HG03571 (cell line): ENCODE data around the gene CCDC185.
"Not testable (repeated sequence)": the region's sequence is repeated elsewhere in the genome, so short reads cannot be mapped to it uniquely, and the experiment has no call there.

Experiments used
- ATAC-seq: cut with Tn5 transposase; IDR thresholded peaks from one replicate; pipeline ENCODE4 v1.9.1; 2021; ENCODE audit not compliant: unreplicated experiment

CCDC185 gene

DNA sequence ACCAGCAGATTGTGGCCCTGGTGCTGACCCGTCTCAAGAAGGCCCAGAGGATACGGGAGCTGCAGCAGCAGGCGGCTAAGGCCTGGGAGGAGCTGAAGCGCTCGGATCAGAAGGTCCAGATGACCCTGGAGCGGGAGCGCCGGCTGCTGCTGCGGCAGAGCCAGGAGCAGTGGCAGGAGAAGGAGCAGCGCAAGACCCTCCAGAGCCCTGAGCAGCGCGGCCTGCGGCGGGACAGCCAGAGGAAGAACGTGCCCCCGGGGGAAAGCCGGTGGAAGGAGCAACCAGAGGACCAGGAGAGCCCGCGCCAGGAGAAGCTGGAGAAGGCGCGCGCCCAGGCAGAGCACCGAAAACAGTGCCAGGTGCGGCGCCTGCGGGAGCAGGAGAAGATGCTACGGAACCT, 1.0 kb downstream of the CCDC185 start:
- no peak for ATAC-seq

DNA sequence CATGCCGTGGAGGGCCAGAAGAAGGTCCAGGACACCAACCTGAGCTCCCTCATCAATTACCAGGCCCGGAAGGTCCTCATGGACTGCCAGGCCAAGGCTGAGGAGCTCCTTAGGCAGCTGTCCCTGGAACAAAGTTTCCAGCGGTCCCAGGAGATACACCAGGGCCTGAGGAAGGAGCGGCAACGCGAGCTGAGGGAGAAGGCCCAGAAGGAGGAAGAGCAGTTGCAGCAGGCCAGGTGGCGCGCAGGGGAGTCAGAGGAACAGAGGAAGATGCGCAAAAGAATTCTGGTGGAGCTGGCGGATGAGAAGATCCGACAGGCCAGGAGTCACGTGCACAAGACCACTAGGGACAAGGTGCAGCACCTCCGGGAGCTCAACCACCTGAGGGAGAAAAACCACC, 1.5 kb downstream of the CCDC185 start:
- no peak for ATAC-seq

DNA sequence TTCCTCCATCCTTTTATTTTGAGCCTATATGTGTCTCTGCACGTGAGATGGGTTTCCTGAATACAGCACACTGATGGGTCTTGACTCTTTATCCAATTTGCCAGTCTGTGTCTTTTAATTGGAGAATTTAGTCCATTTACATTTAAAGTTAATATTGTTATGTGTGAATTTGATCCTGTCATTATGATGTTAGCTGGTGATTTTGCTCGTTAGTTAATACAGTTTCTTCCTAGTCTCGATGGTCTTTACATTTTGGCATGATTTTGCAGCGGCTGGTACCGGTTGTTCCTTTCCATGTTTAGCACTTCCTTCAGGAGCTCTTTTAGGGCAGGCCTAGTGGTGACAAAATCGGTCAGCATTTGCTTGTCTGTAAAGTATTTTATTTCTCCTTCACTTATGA, 6.2 kb downstream of the CCDC185 start:
- not testable (repeated sequence) for ATAC-seq

DNA sequence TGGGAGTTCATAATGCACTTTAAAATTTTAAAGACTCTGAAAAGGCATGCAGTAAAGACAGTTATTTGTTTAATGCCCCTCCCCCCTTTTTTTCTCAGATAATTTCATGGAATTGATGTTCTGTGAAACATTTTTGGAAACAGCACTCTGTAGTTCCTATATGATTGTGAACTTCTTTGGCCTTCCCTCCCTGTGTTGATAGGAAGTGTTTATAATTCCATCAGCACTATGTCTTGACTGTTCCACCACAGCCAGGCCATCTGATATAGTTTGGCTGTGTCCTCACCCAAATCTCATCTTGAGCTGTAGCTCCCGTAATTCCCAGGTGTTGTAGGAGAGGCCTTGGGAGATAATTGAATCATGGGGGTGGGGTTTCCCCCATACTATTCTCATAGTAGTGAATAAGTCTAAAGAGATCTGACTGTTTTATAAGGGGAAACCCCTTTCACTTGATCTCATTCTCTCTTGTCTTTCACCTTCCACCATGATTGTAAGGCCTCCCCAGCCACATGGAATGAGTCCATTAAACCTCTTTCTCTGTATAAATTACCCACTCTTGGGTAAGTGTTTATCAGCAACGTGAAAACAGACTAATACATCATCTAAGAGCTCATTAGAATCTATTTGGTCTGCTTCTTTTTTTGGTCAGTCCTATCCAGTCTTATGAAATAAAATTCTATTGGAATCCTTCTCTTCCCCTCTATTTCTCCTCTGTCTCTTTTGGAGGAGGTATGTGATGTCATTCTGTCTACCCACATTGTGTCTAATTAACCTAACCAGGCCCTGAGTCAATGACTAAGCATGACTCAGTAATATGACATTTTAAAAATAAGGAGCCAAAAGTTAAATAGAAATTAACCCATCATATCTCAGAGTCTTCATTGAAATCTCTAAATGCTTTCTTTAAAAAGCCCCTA, 8.9 kb downstream of the CCDC185 start:
- ATAC-seq, result no peak

DNA sequence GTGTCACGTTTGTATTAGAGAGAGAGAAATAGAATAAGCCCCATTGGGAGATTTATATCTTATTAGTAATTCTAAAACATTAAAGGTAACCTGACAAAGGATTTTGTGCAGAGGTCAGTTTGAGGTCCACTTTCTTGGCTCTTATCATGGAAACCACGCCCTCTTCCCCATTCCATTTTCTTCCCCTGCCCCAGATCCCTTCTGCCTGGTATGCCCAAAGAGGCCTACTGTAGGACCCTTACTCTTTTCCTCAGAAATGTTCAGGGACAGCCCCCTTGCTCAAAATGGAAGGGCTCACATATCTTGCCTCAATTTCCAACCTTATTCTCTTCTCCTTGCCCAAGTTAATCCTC, 9.6 kb downstream of the CCDC185 start:
- ATAC-seq, result no peak

DNA sequence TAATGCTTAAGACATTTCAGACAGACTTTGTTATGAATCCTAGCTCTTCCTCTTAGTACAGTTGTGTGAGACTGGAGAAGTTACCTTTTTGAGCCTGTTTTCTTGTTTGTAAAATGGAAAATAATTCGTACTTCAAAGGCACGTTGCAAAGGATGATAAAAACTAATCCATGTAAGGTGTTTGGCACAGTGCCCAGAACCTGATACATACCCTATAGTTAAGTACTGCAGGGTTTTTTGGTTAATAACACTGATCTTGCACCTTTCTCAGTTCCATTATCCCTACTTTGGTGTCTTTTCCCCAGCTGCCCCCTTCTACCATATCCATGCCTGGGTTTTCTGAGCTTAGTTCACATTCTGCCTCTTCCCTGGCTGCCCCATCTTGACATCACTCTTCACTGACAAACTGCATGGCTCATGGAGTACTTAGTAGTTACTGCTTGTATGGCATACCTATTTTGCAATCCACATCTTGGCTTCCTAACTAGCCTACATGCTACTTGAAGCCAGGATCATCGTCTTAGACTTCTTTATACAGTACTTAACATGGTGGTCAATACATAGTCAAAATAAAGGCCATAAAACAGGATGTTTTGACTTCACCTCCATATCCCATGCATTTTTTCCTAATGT, 10.1 kb downstream of the CCDC185 start:
- ATAC-seq, result no peak

DNA sequence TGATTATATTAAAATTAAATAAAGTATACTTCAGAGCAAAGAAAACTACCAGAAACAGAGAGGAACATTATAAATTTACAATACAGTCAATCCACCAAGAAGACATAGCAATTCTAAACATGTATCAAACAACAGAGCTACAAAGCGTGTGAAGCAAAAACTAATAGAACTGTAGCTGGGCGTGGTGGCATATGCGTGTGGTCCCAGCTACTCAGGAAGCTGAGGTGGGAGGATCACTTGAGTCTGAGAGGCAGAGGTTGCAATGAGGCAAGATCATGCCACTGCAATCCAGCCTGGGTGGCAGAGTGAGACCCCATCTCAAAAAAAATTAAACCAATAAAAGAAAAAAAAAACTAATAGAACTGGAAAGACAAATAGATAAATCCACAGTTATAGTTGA, 12.3 kb downstream of the CCDC185 start:
- no peak for ATAC-seq

DNA sequence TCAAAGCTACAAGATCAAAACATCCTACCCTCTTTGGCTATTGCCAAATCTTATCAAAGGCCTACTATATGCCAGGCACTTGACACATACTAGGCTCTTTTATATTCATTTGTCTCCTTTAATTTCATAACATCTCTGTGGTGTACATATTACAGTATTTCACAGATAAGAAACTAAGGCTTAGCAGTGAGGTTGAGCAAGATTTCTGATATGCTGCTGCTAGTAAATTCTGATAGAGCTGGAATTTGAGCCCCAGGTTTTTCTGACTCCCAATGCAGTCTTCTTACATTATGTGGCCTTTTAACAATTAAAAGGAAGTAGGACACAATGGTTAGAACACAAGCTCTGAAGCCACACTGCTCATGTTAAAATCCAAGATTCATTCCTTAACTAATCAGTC, 16.8 kb downstream of the CCDC185 start:
- ATAC-seq, result no peak

DNA sequence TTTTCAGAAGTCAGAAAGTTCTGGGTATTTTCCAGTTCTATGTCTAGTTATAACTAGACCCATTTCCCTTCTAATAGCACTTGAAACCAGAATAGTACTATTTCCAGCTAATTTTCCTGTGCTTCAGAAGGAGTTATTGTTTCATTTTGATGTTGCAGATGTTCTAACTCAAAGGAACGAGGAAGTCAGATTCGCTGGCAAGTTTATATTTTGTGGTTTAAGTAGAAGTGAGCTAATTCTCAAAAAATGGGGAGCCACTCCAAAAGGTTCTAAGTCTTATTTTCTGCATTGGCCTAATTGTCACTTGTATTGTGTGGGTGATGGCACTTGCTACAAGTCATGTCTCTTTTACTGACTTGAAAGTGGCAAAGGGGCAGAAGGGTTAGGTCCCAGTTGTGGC, 18.1 kb downstream of the CCDC185 start:
- ATAC-seq, result no peak

DNA sequence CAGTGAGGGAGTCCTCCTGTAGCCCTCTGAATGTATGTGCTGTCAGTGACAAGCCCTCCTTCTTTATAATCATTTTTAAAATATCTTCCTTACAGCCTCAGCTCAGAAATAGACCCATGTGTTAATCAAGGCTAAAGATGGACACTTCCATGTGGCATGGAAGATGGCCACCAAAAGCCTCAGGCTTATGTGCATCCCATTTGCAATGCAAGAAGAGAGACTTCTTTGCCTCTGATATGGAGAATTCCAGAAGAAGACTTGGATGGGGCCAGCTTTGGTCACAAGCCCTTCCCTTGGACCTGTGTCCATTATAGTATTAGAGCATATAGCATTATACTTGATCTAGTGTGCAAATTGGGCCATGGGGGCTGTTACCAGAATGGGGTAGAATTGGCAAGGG, 18.5 kb downstream of the CCDC185 start:
- no peak for ATAC-seq

DNA sequence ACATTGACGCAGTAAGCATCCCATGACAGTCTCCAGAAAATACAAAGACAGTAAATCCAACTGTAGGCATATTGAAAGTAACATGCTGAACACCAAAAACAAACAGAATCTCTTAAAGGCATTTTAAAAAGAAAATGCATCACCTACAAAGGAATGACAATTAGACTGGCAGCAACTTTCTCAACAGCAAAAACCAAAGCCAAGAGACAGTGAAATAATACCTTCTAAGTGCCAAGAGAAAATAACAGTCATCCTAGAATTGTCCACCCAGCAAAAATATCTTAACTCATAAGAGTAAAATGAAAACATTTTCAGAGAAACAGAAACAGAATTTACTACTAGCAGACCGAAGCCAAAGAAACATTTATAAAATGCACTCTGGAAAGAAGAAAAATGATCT, 20.0 kb downstream of the CCDC185 start:
- ATAC-seq, result no peak

DNA sequence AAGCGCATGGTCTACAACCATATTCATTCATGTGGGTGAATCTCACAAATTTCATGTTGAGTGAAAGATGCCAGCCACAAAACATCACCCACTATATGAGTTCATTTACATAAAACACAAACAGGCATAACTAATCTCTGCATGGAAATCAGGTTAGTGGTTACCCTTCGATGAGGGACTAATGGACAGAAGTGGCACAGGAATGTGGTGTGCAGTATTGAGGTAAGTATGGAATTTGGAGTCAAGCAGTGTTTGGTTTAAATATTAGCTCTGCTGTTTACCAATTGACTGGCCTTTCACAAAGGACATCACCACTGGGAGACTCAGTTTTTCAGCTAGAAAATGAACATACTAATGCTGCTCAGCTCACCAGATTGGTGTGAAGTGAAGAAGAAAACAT, 24.2 kb downstream of the CCDC185 start:
- no peak for ATAC-seq

DNA sequence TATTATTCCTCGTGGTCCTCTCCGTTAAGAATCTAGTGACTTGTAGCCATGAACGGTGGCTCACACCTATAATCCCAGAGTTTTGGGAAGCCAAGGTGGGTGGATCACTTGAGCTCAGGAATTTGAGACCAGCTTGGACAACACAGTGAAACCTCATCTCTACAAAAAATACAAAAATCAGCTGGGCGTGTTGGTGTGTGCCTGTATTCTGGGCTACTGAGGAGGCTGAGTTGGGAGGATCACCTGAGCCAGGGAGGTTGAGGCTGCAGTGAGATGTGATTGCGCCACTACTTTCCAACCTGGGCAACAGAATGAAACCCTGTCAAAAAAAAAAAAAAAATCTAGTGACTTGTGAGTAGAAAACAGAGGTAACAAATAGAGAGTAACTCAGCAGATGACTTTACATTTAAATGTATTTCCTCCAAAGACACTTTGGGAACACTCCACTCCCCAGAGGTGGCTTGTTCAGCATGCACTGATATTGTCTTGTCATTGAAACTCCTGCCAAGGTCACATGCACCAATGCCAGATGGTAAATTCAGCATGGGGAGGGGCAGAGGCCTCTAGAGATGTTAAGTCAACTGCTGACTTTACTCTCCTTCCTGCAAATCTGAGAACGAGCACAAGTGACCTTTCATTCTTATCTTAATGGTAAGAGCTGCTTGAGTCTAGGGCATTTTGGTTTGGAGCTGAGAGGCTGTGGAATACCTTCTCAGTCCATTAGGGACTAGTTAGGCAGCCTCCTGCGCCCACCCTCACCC, 24.9 kb downstream of the CCDC185 start:
- no peak for ATAC-seq

DNA sequence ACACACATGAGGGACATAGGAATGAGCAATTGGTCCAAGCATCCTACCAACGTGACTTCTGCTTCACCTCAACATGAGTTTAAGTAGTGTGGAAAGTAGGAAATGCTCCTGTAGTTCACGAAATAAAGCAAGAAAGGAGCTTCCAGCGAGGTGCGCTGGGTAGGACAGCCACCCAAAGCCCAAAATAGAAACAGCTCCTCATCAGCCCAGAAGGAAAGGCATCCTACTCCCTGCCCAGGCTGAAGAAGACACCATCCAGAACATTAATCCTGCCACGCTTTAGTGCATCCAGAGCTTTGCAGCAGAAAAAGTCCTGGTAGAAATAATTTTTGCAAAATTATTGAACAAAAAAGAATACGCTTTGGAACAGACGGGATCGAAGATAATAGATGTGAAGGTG, 25.9 kb downstream of the CCDC185 start:
- ATAC-seq, result no peak

DNA sequence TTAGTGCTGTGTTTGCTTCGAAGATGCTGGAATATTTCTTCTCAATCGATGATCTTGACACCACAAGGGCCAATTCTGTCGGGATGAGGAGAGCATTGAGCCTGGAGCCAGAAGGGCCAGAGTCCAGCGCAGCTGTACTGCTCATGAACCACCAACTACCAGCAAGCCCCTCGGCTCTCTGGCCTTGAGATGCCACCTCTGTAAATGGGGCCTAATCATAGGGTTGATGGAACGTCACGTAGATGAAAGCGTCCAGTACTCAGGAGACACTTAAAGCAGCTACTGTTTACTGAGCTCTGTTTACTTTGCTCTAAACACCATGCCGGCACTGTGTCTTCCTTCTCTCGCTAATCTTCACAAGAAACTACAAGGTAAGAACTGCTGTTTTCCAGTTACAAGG, 26.3 kb downstream of the CCDC185 start:
- no peak for ATAC-seq

DNA sequence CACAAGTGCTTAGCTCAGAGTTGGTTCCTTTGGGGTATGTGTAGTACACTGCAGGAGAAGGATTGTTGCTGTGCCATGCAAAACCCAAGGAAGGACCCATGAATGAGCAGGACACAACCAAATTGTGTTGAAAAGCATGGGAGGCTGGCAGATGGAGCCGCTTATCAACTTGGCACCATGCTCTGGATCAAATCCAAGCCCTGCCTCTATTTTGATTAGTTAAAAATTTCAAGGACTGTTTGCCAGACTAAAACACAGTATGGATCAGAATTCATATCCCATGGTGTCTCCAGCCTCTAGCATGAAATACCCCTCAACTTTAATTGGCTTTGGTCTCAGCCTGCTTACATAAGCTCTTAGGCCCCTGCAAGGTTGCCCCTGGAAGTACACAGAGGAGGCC, 27.8 kb downstream of the CCDC185 start:
- ATAC-seq, result no peak

DNA sequence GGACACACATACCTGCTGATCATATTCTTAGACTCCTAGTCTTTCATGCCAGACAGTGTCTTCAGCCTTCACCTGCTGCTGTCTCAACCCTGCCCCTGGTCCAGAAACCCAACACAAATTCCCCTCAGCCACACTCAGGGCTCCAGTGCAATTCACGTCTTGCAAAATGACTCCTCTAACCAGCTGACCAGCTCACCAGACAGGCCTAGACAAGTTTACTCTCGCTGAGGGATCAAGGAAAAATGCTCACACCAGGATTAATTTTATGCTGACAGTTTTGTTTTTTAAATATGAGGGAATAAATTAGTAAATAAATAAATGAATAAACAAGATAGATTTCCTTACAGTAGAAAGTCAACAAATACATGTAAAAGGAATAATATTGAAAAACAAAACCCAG, 28.5 kb downstream of the CCDC185 start:
- ATAC-seq, result no peak

DNA sequence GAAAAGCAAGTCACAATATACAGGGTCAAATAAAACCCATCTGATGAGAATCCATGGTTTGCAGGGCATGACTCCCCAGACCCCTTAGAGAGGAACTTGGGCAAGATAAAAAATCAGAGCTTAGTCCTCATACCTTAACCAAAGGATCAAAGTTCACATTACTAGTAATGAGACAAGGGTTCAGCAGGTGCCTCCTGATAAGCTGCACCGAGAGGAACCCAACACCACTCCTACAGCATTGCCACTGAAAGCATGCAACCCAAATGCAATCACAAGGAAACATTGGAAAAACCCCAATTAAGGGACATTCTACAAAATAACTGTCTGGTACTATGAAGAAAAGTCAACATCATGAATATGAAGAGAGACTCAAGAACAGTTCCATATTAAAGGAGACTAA, 29.7 kb downstream of the CCDC185 start:
- ATAC-seq, result no peak

DNA sequence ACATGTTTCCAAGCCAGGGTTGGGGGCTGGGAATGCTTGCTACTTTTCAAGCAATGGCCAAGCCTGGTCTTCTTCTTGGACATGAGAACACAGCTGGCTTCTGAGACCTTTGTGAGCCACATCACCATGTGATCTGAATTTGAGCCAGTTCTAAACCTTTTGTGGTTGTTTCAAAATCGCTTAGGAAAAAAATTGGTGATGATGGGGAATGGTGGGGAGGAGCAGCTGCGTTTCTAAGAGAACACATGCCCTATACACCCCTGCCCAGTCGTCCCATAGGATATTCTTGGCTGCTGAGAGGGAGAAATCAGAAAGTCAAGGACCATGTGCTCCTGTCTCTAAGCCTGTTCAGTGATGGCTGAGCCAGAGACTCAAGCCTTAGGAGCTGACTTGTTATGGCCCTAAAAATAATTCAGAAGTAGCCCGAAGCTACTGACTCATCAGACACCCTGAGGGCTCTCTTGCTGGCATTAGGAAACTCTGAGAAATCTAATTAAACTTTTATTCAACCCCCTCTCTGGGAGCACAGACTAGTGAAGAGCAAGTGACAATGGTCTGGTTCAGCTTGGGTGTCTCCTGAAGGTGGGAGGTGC, 30.5 kb downstream of the CCDC185 start:
- ATAC-seq, result no peak

DNA sequence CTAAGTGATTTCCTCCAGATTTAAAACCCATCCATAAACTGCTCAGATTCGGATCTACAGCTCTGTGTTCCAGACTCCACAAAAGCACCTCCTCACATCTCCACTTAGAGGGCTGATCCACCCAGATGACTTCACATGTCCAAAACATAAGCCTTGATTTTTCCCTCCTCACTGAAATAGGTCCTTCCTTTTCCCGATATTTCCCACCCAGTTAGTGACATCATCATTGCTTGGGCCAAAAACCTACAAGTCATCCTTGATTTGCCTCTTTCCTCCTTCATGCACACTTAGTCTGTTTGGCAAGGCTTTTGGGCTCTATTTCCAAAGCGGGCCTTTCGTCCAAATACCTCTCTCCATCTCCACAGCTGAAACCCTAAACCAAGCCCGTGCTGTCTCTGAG, 32.3 kb downstream of the CCDC185 start:
- ATAC-seq, result no peak

DNA sequence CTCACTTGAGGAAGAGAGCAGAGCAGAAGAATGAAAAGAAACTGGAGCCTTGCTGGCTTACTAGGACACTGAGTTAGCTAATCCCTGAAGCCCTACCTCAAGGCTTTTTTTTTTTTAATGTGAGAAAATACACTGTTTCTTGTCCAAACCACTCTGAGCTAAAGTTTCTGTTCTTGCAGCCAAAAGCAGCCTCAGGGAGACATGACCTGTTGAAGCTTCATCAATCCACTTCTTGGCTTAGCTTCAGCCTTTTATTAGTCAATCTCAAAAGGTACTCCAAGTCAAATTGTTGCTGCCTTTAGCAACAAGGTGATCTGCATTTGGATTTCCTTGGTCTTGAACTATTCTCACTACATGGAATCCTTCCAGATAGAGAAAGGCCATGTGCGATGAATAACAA, 33.7 kb downstream of the CCDC185 start:
- ATAC-seq, result no peak

DNA sequence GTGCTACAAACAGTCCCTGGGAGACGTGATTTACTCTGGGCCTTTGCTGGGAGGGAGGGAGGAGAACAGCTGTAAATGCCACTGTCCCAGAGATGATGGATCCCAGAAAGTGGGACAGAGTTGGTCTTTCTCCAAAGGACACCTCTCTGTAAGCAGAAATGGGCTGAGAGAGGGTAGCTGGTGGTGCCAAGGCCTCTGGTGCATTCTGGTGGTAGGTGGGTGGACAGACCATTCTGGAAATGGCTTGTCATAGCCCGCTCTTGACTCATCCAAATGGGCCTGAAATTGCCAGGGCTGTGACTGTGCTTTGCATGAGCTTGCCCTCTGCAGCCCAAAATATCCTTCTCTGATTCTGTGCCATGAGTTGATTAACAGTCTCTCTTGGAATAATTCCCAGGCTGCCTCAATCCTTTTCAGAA, 36.1 kb downstream of the CCDC185 start:
- ATAC-seq, result no peak
